CD4-positive, alpha-beta T cell treated with Interleukin-6 for 4 hours (primary cell): ENCODE measurements around the gene KDM8.
"Not testable (repeated sequence)": the region's sequence is repeated elsewhere in the genome, so short reads cannot be mapped to it uniquely, and the experiment has no call there.

ENCODE experiments used
- DNase-seq: peaks from one replicate; pipeline ENCODE4 v3.0.0-alpha.2; 2020; ENCODE audit warnings: mixed read lengths

Gene KDM8

DNA sequence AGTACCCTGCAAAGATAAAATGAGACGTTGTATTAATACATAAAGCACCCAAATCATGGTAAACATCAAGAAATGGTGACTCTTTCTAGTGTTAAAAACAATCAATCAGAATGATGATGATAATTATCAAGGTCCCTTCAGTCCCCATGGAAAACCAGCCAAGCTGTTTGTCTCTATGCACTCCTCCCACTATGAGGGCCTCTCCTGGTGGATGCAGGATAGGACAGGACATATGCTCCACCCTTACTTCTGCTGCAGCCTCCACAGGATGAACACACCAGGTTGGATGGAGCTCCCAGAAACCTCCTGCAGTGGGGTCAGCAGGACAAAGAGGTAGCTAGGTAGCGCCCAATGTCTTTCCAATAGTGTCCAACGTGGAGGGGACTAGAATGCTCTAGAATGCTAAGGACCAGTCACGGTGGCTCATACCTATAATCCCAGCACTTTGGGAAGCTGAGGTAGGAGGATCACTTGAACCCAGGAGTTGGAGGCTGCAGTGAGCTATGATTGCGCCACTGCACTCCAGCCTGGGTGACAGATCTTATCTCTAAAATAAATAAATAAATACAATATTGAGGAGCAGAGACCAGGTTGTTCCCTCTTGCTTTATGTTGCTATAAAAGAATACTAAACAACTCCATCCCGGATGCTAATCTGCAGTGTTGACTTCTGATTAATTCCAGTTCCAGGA, 9.9 kb upstream of the KDM8 start:
- DNase-seq: no peak

DNA sequence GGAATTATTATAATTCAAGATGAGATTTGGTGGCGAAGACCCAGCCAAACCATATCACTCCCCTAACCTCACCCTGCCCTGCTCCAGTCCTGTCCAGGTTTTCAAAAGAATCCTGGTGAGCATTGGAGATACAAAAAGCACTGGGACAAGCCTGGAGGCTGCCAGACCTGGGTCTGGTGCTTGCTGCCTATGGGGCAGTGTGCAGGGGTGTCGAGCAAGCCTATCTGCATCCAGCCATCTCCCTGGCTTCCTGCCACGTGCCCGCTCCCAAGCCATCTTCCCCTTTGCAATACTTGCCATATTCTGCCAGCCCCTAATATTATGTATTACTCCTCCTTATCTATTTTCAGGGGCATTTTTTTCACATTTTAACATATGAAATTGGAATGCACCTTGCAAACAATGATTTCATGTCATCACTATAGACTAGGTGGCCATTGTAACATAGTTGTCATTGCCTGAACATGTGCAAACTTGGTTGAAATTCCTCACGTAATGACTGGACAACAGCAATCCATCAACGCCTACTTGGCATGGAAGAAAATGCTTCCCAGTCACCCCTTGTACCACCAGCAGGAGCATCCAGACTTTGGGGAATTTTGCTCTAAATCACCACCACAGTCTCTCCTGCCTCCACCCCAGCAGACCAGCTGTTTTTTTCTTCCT, 8.1 kb upstream of the KDM8 start:
- DNase-seq: no peak

DNA sequence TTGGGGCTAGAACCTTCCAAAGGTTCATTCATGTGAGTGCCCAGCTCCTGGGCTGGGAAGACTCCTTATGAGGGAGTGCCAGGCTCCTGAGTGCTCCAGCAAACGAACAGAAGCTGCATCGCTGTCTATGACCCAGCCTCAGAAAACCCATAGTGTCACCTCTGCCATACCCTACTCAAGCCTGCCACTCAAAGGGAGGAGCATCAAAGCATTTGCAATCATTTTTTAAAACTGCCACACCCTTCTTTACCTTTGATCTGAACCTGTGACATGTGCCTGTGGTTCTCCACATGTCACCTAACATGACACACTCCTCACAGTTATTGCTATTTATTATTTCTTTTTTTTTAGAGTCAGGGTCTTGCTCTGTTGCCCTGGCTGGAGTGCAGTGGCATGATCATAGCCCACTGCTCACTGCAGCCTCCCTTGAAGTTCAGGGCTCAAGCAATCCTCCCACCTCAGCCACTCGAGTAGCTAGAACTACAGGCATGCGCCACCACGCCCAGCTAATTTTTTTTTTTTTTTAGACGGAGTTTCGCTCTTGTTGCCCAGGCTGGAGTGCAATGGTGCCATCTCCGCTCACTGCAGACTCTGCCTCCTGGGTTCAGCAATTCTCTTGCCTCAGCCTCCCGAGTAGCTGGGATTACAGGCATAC, 7.3 kb upstream of the KDM8 start:
- DNase-seq: peak; percentile 69

DNA sequence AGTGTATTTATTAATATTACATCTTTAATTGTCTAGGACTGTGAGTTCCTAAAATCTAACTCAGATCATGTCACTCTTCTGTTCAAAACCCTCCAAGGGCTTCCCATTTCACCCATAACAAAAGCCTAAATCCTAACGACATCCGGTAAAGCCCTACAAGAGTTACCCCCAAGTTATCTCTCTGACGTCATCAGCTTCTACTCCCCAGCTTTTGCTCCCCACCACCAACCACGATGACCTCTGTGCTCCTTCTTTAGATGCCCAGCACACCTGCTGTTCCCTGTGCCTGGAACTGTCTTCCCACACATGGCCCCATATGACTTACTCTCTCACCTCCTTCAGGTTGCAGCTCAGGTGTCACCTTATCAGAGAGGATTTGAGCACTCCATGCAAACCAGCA, 6.3 kb upstream of the KDM8 start:
- no peak for DNase-seq

DNA sequence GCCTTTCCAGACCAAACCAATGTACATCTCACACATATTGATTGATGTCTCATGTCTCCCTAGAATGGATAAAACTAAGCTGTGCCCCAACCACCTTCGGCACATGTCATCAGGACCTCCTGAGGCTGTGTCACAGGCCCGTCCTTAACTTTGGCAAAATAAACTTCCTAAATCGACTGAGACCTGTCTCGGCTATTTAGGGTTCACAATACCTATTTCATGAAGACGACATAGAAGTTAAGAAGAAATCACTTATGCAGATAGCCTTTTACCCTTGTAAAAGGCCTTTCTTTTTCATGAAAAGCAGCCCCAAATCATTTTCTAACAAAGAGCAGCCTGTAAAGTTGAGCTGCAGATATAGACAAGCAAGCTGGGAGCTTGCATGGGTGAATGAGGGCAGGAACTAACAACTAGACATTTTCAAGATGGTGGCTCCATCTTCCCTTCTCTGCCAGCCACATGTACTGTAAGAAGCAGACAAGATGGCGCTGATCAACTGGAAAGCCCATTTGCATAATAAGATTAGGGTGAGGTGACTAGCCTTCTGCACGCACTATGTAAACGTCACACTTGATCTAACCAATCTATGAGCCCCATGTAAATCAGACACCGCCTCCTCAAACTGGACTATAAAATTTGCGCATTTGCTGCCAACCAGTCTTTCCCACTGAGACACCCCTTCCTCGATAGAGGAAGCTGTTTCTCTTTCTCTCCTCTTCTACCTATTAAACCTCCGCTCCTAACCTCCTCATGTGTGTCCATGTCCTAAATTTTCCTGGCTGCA, 4.7 kb upstream of the KDM8 start:
- DNase-seq: no peak

DNA sequence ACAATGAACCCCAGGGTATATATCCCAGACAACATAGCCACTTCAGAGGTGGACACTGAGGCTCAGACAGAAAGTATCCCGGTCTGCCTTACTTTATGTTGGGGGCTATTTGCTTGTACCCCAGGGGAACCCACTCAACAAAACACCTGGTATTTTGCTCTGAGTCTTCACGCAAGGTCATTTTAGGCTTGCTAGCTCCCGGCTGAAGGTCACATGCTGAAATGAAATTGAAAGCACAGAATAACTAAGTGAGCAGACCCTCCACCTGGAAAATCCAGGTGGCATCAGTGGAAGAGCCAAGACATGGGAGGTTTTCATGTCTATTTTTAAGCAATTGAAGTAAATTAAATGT, 4.1 kb upstream of the KDM8 start:
- no peak for DNase-seq

- DNase-seq: peak; percentile 42
These were observed 3.6 kb upstream of the KDM8 start for GRCh38 chr16:27199736-27200135.

DNA sequence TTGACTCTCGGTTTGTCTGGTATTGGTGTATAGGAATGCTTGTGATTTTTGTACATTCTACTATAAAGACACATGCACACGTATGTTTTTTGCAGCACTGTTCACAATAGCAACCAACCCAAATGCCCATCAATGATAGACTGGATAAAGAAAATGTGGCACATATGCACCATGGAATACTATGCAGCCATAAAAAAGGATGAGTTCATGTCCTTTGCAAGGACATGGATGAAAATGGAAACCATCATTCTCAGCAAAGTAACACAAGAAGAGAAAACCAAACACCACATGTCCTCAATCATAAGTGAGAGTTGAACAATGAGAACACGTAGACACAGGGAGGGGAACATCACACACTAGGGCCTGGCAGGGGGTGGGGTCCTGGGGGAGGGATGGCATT, 2.4 kb upstream of the KDM8 start:
- DNase-seq: not testable (repeated sequence)

DNA sequence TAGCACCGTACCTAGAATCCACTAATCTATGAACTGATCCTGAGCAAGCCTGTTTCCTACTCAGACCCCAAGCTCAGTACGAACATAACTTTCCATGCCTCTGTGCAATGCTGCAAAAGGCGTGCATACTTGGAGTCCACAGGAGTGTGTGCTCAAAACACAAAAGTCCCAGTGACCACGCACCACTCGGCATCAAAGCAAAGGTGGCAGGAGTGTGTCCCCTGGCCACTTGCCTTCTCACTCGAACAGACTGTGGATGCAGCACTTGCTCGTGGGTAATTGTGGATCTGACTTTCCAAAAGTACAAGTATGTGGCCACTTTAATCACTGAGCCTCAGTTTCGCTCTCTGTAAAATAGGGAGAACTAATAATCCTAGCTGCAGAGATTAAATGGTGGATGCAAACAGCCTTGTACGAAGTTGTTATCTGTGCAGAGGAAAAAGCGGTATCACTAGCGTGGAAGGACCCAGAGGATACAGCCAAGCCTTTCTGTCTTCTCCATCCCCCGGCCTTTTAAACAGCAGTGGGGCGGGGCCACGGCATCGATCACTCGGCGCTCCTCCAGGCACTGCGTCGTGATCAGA, 311 bp upstream of the KDM8 start:
- peak; percentile 93 for DNase-seq

DNA sequence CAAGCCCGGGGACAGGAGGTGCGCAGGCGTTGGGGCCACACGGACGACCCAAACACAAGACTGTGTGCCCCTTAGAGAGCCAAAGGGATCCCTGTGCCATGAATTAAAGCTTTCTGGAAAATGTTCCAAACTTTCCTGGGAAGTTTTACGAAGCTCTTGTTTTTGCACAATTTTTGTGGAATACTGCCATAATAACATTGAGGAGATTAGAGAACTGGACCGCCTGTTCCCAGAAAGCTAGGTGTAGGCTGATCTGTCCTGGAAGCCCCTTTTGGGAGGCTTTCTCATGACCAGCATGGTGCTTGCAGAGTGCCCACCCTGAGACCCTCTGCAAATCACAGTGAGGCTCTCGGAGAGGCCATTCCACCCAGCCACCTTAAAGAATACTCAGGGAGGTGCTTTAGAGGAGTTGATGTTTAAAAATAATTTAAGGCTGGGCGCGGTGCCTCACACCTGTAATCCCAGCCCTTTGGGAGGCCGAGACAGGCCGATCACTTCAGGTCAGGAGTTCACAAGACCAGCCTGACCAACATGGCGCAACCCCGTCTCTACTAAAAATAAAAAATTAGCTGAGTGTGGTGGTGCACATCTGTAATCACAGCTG, 1.1 kb downstream of the KDM8 start:
- DNase-seq: no peak

DNA sequence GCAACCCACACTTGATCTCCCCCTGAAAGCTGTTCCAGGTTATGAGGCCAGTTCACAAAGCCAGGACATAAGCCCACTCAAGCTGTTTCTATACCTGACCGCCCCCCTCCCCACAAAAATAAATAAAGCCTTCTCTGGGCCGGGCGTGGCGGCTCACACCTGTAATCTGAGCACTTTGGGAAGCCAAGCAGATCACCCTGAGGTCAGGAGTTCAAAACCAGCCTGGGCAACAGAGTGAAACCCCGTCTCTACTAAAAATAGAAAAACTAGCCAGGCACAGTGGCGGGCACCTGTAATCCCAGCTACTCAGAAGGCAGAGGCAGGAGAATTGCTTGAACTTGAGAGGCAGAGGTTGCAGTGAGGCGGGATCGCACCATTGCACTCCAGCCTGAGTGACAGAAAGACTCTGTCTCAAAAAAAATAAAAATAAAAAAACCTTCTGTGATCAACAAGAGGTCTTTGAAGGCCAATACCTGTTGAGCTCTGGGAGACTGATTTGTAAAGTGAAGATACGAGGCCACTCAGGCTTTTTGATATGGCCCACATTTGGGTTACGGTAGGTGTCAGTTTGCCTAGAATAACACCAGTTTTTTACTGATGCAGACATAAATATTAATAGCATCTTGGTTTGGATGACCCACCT, 2.2 kb downstream of the KDM8 start:
- no peak for DNase-seq

DNA sequence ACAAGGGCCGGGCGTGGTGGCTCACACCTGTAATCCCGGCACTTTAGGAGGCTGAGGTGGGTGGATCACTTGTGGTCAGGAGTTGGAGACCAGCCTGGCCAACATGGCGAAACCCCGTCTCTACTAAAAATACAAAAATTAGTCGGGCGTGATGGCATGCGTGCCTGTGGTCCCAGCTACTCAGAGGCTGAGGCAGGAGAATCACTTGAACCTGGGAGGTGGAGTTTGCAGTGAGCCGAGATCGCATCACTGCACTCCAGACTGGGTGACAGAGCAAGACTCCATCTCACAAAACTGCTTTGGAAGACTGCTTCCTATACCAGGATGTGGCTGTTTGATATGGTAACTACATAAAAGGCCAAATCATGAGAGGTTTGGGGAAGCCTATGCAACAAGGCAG, 3.8 kb downstream of the KDM8 start:
- DNase-seq: not testable (repeated sequence)

- no peak for DNase-seq
These were observed 4.9 kb downstream of the KDM8 start for GRCh38 chr16:27208081-27208680.

- DNase-seq: no peak
These were observed 5.5 kb downstream of the KDM8 start for GRCh38 chr16:27208796-27209195.

DNA sequence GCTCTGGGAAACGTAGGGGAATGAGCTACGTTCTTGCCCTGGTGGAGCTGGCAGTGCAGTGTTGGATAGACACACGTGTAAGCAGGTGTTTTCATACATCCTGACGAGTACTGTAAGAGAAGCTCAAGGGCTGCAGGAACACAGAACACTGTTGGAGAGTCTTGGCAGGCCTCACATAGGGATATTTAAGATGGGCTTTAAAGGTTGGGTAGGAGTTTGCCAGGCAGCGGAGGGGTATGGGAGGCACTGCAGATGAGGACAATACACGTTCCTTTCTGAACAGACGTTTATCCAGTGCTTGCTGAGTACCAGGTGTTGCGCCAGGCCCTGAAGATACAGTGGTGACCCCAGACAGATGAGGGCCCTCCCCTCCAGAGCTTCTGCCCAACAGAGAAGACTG, 6.3 kb downstream of the KDM8 start:
- DNase-seq: no peak

- DNase-seq: no peak
These were observed 6.8 kb downstream of the KDM8 start for GRCh38 chr16:27210174-27210573.

- DNase-seq: no peak
These were observed 7.7 kb downstream of the KDM8 start for GRCh38 chr16:27211026-27211425.

DNA sequence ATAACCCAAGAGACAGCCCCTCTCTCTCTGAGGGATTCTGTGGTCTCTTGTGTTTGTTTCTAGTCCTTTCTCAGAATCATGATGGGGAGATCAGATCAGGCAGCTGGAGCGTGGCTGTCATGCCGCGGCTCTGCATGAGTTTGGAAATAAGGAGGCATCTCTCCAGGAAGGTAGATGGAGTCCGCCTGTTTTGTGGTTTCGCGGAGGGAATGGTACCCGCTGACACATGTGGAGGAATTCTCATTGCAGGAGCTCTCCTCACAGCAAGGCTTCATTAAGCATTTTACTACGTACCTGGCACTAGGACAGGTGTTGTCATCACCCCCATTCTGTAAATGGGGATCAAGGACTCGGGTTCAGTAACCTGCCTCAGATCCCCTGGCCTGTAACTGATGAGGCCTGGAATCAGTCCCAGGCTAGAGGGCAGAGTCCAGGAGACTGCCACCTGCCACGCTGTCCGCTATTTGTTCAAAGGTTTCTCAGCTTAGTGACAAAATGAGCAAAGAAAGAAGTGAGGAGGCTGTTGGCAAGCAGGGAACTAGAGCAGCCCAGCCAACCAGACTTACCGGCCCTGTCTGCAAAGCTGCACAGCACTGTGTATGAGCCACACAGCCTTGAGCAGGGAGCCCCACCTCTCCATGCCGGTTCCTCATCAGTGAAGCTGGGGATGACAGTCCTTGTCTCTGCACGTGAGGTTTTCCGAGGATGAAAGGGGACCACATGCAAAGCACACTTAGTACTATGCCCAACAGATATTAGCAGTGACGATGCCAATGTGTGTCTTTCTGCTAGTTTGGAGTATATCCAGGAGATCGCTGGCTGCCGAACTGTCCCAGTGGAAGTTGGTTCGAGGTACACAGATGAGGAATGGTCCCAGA, 11.0 kb downstream of the KDM8 start:
- no peak for DNase-seq

GRCh38 chr16:27215660-27216059, 12.3 kb downstream of the KDM8 start:
- DNase-seq: no peak

GRCh38 chr16:27216297-27216885, 13.1 kb downstream of the KDM8 start:
- no peak for DNase-seq
